Cortex of kidney (tissue), 1 donor: ENCODE results near the gene TCP10L.
"Not testable (repeated sequence)": the region's sequence is repeated elsewhere in the genome, so short reads cannot be mapped to it uniquely, and the experiment has no call there.

ENCODE experiments used
- DNase-seq: peaks from one replicate; lab custom pipeline; 2025; lab: John Stamatoyannopoulos, UW

The TCP10L gene

DNA sequence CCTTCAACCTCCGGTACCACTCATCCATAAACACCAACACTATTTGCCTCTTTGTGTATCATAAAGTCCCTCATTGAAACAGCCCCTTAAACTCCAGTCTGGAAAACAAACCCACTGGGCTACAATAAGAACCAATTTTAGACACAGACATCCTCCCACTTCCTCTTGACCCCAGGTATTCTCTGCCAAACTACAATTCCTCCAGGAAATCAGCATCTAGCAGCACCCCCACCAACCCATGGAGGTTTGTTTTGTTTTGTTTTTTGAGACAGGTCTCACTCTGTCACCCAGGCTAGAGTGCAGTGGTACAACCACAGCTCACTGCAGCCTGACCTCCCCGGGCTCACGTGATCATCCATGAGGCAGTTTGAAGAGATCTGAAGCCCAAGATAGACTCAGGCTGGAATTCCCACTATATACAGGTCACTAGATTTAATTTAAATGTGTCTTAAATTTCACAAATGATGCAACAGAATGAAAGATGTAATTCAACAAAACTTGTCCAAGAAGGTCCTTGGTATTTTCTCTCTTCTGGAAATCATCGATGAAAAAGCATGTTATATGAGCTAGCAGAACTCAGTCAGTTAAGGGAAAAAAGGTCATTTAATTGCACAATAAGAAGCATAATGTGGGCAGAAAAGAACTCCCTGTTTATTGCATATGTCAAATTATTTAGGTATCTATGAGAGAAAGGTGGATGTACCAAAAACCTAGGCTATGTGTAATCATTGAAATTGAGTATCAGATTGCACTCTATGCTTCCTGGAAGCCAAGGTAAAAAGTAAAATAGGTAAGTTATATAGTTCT lies 30.3 kb downstream of the TCP10L start:
- no peak for DNase-seq

DNA sequence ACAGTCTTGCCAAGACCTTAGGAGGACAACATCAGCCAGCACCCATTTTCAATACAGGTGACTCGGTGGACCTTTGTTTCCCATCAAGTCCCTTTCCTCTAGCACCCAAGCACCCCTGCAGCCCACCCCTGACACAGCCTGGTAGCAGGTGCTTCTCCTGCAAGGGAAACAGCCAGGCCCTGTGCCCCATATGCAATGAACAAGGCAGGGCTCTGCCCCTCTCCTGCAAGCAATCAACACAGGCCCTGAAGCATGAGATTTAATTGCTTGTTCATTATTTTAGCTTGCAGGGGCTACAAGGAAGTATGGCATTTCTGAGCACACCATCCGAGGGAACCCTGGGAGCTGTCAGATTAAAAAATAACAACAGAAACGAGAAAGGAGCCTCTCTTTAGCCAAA lies 35.4 kb downstream of the TCP10L start:
- DNase-seq = no peak

DNA sequence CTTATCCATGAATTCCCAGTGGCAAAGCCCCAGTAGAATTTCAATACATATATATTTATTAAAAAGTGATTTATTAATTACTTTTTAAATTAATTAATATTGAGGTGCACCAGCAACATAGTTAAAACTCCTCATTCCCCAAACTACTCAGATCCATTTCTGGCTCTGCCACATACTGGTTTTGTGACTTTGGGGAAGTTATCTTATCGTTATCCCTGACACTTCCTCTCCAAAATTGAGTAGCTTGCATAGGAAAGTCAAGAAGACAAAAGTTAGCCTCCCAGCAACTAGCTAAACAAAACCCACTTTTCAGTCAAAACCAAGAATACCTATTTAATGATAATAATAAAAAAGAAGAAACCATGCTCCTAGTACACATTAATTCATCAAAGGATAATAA lies 35.9 kb downstream of the TCP10L start:
- DNase-seq = no peak

DNA sequence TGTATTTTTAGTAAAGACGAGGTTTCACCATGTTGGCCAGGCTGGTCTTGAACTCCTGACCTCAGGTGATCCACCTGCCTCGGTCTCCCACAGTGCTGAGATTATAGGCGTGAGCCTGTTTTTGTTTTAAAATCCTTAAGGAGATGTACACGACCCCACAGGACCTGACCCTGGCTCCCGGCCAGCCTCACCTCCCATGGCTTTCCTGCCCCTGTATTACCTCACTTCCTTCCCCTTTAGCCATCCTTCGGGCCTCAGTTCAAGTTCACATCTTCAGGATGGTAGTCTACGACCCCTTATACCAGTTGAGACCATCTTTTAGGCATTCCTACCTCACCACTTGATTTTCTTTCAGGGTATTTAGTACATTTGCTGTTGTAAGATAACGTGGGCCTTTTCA lies 36.3 kb downstream of the TCP10L start:
- DNase-seq = no peak

DNA sequence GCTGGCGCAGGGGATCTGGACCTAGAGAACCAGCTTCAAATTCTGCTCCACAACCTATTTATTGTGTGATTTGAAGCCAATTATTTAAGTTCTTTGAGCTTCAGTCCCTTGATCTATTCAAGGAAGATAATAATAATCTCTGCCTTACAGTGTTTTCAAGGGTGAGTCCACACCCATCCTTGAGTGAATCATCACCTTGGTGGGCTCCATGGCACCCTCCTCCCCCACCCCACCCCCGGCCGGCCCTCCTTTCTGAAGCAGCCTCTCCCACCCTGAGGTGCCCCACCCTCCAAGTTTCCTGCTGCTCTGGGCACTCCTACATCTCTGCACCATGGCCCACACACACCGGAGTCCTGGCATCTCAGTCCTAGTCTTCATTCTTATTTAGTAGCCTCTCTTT lies 38.3 kb downstream of the TCP10L start:
- no peak for DNase-seq

DNA sequence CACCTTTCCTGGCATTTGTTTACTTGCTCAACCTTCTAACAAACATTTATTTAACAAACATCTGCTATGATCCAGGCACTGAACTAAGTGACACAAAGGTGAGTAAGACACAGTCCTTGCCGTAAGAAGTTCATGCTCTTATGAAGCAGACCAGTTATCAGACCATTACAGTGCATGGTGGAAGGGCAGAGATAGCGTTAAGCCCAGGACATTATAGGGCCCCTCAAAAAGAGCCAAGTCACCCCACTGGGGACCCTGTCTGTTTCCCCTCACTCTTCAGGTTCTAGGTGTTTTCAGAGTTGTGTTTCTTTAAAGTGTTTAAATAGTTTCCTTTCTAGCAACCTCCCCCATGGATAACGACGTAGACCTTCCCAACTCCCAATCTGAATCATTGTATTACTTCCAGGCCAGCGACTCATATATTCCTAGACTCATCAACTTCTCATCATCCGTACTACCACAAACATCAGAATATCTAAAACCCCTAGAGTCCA lies 39.3 kb downstream of the TCP10L start:
- DNase-seq = no peak

DNA sequence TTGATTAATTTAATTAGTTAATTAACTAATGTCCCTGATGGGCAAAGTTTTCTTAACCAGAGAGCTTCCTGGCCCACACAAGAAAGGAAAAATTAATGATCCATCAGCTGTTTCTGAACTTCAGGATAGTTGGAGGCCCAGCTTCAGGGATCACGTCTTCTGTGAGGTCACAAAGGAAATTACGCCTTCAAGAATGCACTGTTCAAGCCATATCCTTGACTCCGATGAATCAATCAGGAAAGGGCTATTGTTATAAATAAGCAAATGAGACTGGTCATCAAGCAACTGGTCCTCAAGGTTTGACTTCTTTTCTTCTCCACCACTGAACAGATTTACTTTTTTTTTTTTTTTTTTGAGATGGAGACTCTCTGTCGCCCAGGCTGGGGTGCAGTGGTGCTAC lies 40.6 kb downstream of the TCP10L start:
- DNase-seq = no peak

DNA sequence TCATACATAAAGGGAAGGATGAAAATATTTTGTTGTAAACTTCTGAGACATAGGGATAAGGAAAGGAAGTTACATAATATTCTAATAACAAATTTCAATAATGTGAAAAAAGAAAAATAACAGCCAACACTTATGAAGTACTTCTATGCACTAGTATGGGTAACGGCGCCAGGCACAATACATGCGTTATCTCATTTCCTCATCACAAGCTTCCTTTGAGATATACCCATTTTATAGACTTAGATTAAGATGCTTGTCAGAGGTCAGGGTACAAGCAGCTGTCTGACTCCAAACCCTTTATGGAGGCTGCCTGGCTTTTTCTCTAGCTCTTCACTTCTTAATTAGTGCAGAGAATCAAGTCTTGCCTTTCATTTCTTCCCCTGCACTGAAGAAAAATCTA lies 41.3 kb downstream of the TCP10L start:
- DNase-seq = no peak

DNA sequence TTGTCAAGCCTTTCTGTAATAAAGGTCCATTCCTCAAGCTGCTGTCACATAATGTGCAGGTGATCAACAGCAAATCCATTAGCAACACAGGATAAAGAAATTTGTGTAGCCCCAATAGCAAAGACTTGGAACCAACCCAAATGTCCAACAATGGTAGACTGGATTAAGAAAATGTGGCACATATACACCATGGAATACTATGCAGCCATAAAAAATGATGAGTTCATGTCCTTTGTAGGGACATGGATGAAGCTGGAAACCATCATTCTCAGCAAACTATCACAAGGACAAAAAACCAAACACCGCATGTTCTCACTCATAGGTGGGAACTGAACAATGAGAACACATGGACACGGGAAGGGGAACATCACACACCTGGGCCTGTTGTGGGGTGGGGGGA lies 42.3 kb downstream of the TCP10L start:
- DNase-seq = not testable (repeated sequence)

DNA sequence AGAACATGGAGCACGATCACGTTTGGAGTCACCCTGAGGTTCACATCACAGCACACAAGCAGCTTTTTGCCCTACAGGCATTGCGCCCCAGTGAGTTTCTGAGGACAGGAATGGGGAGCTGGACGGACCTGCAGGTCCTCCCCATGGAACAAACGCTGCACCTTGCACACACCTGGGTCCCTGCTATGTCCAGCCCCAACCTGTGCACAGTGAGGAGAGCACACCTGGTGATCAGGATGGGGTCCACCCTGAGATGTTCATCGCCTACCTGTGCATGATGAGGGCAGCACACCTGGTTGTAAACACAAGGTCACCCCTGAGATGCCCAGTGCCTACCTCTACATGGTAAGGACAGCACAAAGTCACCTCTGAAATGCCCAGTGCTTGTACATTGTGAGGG lies 45.9 kb downstream of the TCP10L start:
- no peak for DNase-seq

DNA sequence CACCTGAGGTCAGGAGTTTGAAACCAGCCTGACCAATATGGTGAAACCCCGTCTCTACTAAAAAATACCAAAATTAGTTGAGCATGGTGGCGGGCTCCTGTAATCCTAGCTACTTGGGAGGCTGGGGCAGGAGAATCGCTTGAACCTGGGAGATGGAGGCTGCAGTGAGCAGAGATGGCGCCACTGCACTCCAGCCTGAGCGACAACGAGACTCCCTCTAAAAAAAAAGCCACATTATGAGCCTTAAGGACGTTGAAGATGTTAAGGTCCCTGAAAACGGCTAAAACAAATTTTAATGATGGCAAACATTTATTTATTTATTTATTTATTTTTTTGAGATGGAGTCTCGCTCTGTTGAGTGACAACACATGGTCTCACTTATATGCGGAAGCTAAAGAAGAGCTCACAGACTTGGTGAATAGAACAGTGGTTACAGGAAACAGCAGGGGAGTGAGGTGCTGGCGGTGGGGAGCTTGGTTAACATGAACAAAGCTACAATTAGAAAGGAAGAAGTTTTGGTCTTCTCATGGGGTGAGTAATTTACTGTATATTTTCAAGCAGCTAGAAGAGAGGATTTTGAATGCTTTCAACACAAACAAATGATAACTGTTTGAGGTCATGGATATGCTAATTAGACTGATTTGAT lies 47.1 kb downstream of the TCP10L start:
- DNase-seq = no peak

DNA sequence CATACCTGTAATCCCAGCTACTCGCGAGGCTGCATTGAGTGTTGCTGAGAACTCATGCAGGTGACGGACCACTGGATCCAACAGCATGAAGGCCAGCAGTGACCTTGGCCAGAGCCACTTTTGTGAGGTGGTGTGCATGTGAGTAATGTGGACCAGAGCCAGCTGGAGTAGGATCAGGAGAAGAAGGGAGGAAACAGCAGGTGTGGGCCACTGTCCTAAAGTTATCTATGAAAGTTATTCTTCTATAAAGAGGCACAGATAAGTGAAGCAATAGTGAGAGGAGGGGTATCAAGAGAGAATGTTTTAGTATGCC lies 47.8 kb downstream of the TCP10L start:
- DNase-seq = no peak

DNA sequence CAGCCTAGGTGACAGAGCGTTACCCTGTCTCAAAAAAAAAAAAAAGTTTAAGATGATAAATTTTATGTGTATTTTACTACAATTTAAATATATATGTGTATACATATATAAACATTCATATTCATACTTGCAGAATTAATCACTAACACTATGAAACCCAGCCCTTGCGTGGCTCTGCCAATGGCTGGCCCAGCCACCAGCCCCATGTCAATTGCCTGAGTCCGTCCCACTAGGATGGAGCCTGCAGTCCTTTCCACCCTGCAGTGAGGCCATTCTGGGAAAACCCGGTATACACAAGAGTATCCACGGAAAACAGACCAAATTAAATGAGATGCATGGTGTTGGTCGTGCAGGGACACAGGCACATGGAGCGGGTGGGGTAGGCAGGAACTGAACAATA lies 49.7 kb downstream of the TCP10L start:
- no peak for DNase-seq

DNA sequence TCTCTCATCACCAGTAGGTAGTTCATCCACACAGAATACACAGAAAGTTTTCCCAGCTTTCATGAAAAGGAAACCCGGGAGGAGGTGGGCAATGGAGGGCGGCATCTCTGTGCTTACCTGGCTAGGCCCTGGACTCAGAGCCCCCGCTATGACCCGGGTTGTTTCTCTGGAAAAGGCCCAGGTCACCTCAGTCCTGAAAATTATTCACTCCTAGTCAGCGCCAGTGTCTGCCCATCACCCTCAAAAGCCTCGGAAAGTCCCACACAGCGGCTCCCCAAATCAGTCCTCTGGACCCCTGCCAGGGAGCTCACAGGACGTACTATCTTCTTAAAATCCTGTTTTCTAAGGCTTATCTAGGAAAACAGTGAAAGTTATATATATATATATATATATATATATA lies 51.2 kb downstream of the TCP10L start:
- no peak for DNase-seq

DNA sequence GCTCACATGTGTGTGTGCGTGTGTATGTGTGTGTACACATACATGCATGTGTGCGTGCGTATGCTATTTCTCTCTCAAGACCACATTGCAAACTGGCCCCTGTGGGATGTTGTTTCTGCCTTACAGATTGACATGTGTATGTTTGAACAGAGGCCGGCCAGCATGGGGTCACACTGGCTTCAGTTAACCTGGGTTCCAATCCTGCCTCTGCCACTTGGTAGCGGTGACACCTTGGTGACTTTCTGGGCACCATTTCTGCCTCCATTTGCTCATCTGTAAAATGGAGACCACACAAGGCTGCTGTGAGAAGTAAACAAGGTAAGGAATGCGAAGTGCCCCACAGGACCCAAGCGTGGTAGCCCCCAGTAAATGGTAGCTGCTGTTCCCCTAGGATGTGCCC lies 51.7 kb downstream of the TCP10L start:
- DNase-seq = no peak

DNA sequence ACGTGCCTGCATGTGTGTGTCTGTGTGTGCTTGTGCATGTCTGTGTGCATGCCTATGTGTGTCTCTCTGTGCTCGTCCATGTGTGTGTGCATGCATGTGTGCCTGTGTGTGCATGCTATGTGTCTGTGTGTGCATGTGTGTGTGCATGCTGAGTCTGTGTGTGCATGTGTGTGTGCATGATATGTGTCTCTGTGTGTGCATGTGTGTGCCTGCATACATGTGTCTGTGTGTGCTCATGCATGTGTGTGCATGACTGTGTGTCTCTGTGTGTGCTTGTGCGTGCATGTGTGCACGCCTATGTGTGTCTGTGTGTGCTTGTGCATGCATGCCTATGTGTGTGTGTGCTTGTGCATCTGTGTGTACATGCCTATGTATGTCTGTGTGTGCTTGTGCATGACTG lies 52.3 kb downstream of the TCP10L start:
- DNase-seq = no peak

DNA sequence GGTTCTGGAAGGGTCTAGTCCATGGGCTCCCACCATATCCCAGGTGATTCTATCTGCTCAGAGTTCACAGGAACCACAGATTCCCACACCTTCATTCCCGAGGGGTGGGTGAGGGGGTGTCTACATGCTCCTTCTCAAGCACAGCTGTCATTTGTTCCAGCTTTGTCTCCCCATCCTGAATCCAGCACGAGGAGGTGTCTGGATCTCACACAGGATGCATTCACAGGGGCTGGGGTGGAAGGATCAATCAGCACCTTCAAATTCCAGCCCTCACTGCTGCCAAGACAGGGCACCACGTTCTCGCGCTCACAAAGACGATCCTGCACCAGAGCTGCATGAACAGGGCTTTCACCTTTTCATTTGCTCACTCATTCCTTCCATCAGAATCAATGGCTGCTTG lies 52.7 kb downstream of the TCP10L start:
- DNase-seq = no peak

DNA sequence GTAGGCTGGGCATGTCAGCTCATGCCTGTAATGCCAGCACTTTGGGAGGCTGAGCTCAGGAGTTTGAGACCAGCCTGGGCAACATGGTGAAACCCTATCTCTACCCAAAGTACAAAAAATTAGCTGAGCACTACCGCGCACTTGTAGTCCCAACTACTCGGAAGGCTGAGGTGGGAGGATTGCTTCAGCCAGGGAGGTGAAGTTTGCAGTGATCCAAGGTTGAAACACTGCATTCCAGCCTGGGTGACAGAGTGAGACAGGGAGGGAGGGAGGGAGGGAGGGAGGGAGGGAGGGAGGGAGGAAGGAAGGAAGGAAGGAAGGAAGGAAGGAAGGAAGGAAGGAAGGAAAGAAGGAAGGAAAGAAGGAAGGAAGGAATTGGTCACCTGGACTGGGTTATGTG lies 53.8 kb downstream of the TCP10L start:
- DNase-seq = not testable (repeated sequence)

DNA sequence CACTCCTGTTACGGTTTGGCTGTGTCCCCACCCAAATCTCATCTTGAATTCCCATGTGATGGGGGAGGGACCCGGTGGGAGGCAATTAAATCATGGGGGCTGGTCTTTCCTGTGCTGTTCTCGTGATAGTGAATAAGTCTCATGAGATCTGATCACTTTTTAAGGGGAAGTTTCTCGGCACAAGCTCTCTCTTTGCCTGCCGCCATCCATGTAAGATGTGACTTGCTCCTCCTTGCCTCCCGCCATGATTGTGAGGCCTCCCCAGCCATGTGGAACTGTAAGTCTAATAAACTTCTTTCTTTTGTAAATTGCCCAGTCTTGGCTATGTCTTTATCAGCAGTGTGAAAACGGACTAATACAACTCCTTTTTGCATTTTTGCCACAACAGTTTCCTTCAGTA lies 54.5 kb downstream of the TCP10L start:
- DNase-seq = not testable (repeated sequence)

DNA sequence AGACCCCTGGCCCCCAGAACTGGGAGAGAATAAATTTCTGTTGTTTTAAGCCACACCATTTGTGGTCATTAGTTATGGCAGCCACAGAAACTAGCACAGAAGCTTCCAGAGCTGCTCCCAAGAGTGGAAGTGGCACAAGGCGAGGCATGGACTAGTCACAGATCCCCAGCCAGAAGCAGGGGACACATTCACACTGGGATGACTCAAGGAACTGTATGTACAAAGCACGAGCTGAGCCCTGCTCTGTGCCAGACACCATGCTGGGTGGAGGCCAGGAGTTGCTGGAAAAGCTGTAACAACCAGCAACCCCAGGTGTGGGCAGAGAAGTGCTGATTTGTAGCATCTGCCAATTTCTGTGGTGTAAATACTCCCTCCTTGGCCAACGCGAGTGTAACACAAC lies 55.6 kb downstream of the TCP10L start:
- no peak for DNase-seq

DNA sequence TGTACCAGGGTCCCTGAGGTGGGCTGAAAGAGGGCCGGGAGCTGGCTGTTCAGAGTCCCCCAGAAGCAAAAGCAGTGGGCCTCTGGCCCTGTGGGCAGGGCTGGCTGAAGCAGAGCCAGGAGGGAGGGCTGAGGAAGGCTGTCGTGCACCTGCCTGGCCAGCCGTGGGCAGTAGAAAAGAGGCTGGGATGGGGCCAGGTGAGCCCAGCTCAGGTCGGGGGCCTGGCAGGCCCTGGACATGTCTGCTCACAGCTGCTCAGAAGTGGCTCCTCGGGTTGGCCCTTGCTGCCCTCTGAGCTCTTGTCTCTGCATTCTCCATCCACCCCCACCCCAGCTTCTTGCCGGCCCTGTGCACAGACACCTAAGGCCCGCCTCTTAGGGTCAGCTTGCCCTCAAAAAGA lies 60.0 kb downstream of the TCP10L start:
- no peak for DNase-seq

DNA sequence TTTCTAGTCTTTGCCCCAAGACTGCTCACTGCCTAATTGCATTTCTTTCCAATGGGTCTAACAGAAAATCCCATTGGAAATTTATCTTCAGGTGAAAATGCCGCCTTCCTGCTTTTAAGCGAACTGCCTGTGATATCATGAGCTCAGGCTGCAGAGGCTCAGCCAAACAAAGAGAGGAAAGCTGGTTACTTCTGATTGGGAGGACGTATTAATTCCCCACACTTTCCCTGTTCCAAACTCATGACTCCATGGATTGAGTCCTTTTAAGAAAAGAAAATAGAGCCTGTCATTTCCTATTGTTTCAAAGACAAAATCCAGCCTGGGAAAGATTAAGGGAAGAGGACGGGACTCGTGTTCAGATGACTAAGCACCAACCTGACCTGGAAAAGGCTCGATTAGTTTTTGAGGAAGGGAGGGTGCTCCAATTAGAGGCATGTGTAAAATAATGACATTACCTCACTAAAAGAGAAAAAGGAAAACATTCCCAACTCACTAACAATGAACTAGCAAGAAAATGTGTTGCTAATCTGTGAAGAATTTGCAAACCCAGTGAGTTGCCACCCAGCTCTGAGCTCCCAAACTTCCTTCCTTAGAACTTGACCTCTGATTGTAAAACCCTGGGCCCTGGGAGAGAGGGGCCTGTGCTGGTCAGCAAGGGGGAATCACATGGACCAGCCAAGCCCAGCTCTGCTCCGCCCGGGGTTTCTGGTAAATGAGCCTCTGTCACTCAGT lies 61.2 kb downstream of the TCP10L start:
- no peak for DNase-seq
